ENCODE data around the gene C1orf87.

DNA sequence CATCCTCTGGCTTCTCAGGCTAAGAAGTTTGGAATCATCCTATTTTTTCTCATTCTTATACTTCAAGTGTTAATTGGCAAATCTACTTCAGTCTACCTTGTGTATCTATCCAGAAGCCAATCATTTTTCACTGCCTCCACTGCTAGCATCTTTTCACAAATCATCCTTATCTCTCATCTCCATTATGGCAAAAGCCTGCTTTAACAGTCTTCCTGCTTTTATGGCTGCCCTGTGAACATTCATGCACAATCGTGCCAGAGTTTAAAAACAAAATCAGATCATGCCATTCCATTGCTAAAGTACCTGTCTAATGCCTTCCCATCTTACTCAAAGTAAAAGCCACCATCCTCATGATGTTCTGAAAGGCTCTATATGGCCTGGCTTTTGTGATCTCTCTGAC is 127.8 kb downstream of the C1orf87 start:
- TF ChIP-seq EZH2 (IDR thresholded peaks at IDR 0.05; ENCODE audit: borderline replicate concordance, low read depth, low read length, severe bottlenecking): no peak
- TF ChIP-seq, protein P1, sequence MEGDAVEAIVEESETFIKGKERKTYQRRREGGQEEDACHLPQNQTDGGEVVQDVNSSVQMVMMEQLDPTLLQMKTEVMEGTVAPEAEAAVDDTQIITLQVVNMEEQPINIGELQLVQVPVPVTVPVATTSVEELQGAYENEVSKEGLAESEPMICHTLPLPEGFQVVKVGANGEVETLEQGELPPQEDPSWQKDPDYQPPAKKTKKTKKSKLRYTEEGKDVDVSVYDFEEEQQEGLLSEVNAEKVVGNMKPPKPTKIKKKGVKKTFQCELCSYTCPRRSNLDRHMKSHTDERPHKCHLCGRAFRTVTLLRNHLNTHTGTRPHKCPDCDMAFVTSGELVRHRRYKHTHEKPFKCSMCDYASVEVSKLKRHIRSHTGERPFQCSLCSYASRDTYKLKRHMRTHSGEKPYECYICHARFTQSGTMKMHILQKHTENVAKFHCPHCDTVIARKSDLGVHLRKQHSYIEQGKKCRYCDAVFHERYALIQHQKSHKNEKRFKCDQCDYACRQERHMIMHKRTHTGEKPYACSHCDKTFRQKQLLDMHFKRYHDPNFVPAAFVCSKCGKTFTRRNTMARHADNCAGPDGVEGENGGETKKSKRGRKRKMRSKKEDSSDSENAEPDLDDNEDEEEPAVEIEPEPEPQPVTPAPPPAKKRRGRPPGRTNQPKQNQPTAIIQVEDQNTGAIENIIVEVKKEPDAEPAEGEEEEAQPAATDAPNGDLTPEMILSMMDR (IDR thresholded peaks at IDR 0.05; ENCODE audit: extremely low read depth in 1 of 2, insufficient read depth in 1 of 2, low read depth in 1 of 2, low read length in 2 of 2): no peak
- TF ChIP-seq POLR2A (IDR thresholded peaks at IDR 0.05; ENCODE audit: low read depth, low read length): no peak
- TF ChIP-seq GATA2 (IDR thresholded peaks at IDR 0.05; ENCODE audit: insufficient read depth, insufficient read length, low read depth, low read length): no peak
- TF ChIP-seq FOS (IDR thresholded peaks at IDR 0.05; ENCODE audit: borderline replicate concordance, insufficient read depth, low read length): no peak

All from endothelial cell of umbilical vein (primary cell).